ENCODE data around the gene SRRM5. TPM values are rescaled to one million over a fixed set of nuclear protein-coding genes. Genes with fewer than 3 reads are reported as not detected.
A peak's percentile ranks its signal among the peaks of the same experiment; 100 is the strongest.
"Not testable (repeated sequence)": the region's sequence is repeated elsewhere in the genome, so short reads cannot be mapped to it uniquely, and the experiment has no call there.

Gene SRRM5
- total RNA-seq, 2 experiments from 2014 or later, result 0.37 to 0.79 TPM

DNA sequence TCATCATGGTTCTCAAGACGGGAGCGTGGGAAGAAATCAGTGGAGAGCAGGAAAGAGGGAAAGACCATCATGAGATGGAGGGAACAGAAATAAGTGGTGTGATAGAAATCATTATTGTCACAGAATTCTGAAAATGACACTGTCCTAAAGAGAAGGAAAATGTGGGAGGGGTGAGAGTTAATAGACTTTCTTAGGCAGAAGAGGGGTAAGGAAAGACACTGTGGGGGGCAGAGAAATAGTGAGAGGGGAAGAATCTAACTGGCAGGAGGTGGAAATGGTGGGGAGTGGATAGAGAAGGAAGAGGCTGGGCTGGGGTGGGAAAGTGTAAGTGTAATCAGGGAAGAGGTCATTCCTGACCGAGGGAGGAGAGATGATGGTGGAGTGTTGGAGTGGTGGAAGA, 33.1 kb upstream of the SRRM5 start:
- Mint-ChIP-seq H3K27ac (peak overlapping the region; percentile 59), H3K36me3 (peaks cover 3% of the 10 kb centered on the region)

GRCh38 chr19:43581467-43581866, 30.4 kb upstream of the SRRM5 start:
- Mint-ChIP-seq H3K27me3 (no peaks in the 10 kb centered on the region), H3K36me3 (peaks cover 15% of the 10 kb centered on the region), H3K27ac (peak overlapping the region; percentile 89), H3K9me3 (ENCODE audit: low read depth) (no peaks in the 10 kb centered on the region), H3K4me1 (peaks cover 58% of the 10 kb centered on the region), H3K4me3 (peak overlapping the region; percentile 82)
- CTCF ChIA-PET, result interaction anchor here (1.5 to 7.9 kb wide), 4 partner anchors 13 to 45 kb away, joined by 3 to 53 read pairs (median 15); partner anchors contain the start of gene IRGQ
- ATAC-seq (no peak), DNase-seq (no peak)

More for the DNA sequence above, 33.1 kb upstream of the SRRM5 start:
- peak overlapping the region; percentile 82 for H3K4me3 Mint-ChIP-seq
- H3K9me3 Mint-ChIP-seq (ENCODE audit: low read depth), result no peaks in the 10 kb centered on the region
- peaks cover 66% of the 10 kb centered on the region for H3K4me1 Mint-ChIP-seq
- CTCF ChIA-PET, result interaction anchor here (1.4 to 7.9 kb wide), 3 partner anchors 16 to 24 kb away, joined by 9 to 53 read pairs (median 10); partner anchors contain the start of gene IRGQ
- DNase-seq (no peak), ATAC-seq (no peak)
- no peaks in the 10 kb centered on the region for H3K27me3 Mint-ChIP-seq

DNA sequence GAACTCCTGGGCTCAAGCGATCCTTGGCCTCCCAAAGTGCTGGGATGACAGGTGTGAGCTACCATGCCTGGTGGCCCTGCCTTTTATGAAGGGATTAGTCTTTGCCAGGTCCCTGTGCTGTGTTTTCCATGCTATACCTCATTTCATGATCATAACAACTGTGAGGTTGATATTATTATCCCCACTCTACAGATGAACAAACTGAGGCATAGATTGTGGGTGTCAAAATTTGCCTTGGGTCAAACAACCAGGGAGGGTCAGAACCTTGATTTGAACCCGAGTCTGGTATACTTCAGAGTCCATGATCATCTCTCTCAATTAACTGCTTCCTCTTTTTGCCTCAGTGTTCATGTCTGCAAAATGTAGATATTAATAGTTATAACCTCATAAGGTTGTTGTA, 29.4 kb upstream of the SRRM5 start:
- H3K27me3 Mint-ChIP-seq, result no peaks in the 10 kb centered on the region
- H3K27ac Mint-ChIP-seq, result peak overlapping the region; percentile 89
- CTCF ChIA-PET, result interaction anchor here (1.0 to 7.9 kb wide), 3 partner anchors 9 to 28 kb away, joined by 4 to 53 read pairs (median 20); partner anchors contain the start of gene IRGQ
- H3K4me1 Mint-ChIP-seq, result peaks cover 51% of the 10 kb centered on the region
- no peak overlapping the region for H3K4me3 Mint-ChIP-seq
- H3K36me3 Mint-ChIP-seq, result peaks cover 17% of the 10 kb centered on the region
- no peaks in the 10 kb centered on the region for H3K9me3 Mint-ChIP-seq (ENCODE audit: low read depth)
- ATAC-seq (no peak), DNase-seq (no peak)

DNA sequence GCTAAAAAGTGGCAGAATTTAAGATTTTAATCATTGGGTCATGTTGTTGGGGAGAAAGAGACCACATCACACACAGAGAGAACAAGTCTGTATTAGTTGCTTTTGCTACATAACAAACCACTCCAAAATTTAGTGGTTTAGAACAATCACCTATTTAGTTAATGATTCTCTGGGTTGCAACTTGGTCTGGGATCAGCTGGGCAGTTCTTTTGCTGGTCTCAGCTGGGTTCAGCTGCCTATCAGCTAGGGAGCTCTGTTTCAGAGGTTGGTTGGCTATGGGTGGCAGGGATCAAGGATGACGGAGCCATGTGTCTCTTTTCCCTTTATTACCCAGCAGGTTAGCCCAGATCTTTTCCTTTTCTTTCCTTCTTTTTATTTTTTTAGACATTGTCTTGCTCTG, 27.4 kb upstream of the SRRM5 start:
- H3K4me1 Mint-ChIP-seq, result peaks cover 45% of the 10 kb centered on the region
- H3K27me3 Mint-ChIP-seq, result no peaks in the 10 kb centered on the region
- ATAC-seq, result no peak
- CTCF ChIA-PET, result interaction anchor here (0.8 to 7.9 kb wide), 7 partner anchors 10 to 138 kb away, joined by 3 to 53 read pairs (median 4); partner anchors contain the start of gene IRGQ
- DNase-seq, result no peak
- H3K27ac Mint-ChIP-seq, result peak overlapping the region; percentile 83
- H3K9me3 Mint-ChIP-seq (ENCODE audit: low read depth), result no peaks in the 10 kb centered on the region
- H3K4me3 Mint-ChIP-seq, result no peak overlapping the region
- H3K36me3 Mint-ChIP-seq, result peaks cover 18% of the 10 kb centered on the region

DNA sequence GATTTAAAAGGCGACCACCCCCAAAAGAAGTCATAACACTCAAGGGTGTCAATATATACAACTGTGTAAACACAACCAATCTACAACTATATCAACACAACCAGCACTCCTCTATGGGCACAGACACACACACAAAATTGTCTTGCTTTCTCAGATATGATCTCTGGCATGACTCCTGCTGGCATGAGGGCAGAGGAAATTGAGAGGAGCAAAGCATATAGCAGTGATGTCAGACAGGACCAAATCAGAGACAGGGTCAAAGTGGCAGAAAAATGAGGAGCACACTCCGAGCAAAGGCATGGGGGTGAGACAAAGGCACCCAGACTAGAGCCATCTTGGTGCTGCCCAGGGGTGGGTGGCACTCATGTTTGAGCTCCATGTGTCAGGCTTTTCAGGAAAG, 25.5 kb upstream of the SRRM5 start:
- CTCF ChIA-PET, result interaction anchor here (7.9 kb wide), 1 partner anchor 9 kb away, joined by 53 read pairs; the partner anchor contains the start of gene IRGQ
- ATAC-seq, result no peak
- H3K4me3 Mint-ChIP-seq, result no peak overlapping the region

GRCh38 chr19:43587029-43587428, 24.9 kb upstream of the SRRM5 start:
- peaks cover 34% of the 10 kb centered on the region for H3K4me1 Mint-ChIP-seq
- DNase-seq; ATAC-seq; CTCF ChIA-PET; H3K27me3 Mint-ChIP-seq; H3K9me3 Mint-ChIP-seq (ENCODE audit: low read depth); H3K4me3 Mint-ChIP-seq; H3K27ac Mint-ChIP-seq: not testable (repeated sequence)
- H3K36me3 Mint-ChIP-seq, result peaks cover 21% of the 10 kb centered on the region

More for the DNA sequence above, 25.5 kb upstream of the SRRM5 start:
- no peak for DNase-seq
- Mint-ChIP-seq H3K4me1 (peaks cover 40% of the 10 kb centered on the region), H3K27ac (no peak overlapping the region), H3K27me3 (no peaks in the 10 kb centered on the region), H3K9me3 (ENCODE audit: low read depth) (no peaks in the 10 kb centered on the region), H3K36me3 (peaks cover 21% of the 10 kb centered on the region)

- CTCF ChIA-PET, result interaction anchor here (0.7 to 2.7 kb wide), 3 partner anchors 30 to 142 kb away, joined by 3 to 14 read pairs (median 11); no protein-coding TSS in a partner anchor
- peaks cover 25% of the 10 kb centered on the region for H3K4me1 Mint-ChIP-seq
- no peak for ATAC-seq
- H3K4me3 Mint-ChIP-seq, result no peak overlapping the region
- peaks cover 24% of the 10 kb centered on the region for H3K36me3 Mint-ChIP-seq
- no peak for DNase-seq
- H3K9me3 Mint-ChIP-seq (ENCODE audit: low read depth), result no peaks in the 10 kb centered on the region
- peak overlapping the region; percentile 72 for H3K27ac Mint-ChIP-seq
- H3K27me3 Mint-ChIP-seq, result no peaks in the 10 kb centered on the region
These were observed 22.6 kb upstream of the SRRM5 start for GRCh38 chr19:43589277-43589676.

DNA sequence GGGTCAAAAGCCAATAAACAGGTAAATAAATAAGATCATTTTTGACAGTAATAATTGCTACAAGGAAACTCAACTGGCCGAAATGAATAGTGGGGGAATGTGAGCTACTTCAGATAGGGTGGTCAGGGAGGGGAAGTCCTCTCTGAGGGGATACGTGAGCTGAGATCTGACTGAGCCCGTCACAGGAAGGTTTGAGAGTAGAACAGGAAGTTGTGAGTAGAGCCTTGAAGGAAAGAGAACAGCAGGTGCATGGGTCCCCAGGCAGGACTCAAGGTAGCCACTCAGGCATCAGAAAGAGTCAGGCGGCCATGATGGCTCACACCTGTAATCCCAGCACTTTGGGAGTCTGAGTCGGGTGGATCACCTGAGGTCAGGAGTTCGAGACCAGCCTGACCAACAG, 22.2 kb upstream of the SRRM5 start:
- ATAC-seq (no peak), DNase-seq (no peak)
- Mint-ChIP-seq H3K4me3 (no peak overlapping the region), H3K36me3 (peaks cover 21% of the 10 kb centered on the region), H3K27ac (peak overlapping the region; percentile 72), H3K27me3 (no peaks in the 10 kb centered on the region), H3K9me3 (ENCODE audit: low read depth) (no peaks in the 10 kb centered on the region), H3K4me1 (peaks cover 26% of the 10 kb centered on the region)
- CTCF ChIA-PET, result interaction anchor here (0.7 to 2.7 kb wide), 3 partner anchors 31 to 143 kb away, joined by 3 to 14 read pairs (median 11); no protein-coding TSS in a partner anchor

DNA sequence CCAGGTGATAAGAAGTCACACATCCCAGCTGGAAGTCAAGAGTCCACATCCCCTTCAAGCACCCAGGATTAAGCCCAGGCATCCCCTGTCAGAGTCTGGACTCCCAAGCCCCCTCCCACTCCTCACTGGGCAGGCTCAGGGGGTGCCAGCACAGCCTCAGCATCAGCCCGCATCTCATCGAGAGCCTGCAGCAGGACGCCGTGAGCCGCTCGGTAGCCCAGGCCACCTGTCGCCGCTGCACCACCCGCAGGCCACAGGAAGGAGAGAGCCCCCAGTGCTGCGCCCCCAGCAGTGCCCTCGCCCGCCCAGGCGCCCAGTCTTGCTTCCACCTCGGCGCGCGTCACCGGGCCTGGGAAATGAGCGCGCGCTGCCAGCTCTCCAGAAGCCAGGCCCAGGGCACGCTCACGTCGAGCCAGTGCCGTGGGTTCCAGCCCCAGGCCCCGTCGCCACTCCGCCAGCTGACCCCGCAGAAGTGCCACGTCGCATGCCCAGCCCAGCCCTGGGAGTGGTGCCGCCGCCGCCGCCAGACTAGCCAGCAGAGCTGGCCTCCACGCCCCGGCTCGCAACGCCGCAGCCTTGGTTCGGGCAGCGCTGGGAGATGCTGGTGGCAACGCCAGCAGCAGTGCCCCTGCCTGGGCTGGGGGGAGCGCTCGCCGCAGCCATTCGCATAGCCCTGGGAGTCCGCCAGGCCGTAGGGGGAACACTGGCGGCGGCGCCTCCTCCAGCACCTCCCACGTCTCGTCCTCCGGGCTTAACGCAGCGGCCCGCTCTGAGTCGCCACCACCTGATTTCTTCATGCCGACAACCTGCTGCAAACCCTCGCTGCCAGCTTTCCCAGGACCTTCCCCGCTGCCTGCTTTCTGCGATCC, 19.8 kb upstream of the SRRM5 start:
- Mint-ChIP-seq H3K36me3 (peaks cover 11% of the 10 kb centered on the region), H3K4me3 (no peak overlapping the region), H3K27me3 (no peaks in the 10 kb centered on the region), H3K4me1 (peaks cover 26% of the 10 kb centered on the region), H3K27ac (no peak overlapping the region), H3K9me3 (ENCODE audit: low read depth) (no peaks in the 10 kb centered on the region)
- no peak for DNase-seq
- CTCF ChIA-PET, result interaction anchor here (0.9 to 6.4 kb wide), 2 partner anchors 10 to 36 kb away, joined by 4 to 173 read pairs; no protein-coding TSS in a partner anchor
- ATAC-seq, result no peak

DNA sequence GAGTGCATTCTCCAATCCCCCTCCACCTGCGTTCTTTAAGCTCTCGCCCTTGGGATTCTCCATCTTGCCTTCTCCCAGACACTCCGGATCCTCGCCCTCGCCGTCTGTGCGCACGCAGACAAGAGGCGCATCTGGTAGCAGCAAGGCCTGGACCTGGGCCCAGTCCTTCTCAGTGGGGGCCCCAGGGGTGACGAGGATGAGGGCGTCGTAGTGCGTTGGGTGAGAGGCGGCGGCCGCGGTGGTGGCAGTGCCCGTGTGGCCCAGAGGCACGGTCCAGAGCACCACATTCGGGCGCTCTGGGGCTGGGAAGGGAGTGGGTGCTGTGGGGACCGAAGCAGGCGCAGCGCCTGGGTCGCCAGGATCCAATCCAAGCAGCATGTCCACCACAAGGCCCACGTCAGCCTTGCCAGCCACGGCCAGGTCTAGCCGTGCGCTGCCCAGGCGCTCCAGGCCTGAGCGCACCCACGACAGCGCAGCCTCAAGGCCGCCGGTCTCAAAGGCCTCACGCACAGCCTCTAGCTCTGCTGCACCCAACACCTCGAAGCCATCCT, 19.0 kb upstream of the SRRM5 start:
- Mint-ChIP-seq H3K4me1 (peaks cover 33% of the 10 kb centered on the region), H3K4me3 (no peak overlapping the region), H3K27me3 (no peaks in the 10 kb centered on the region), H3K27ac (no peak overlapping the region), H3K9me3 (ENCODE audit: low read depth) (no peaks in the 10 kb centered on the region), H3K36me3 (peaks cover 11% of the 10 kb centered on the region)
- no peak for DNase-seq
- CTCF ChIA-PET, result interaction anchor here (2.9 to 6.4 kb wide), 5 partner anchors 18 to 75 kb away, joined by 9 to 173 read pairs (median 23); partner anchors contain the start of genes PINLYP and XRCC1
- no peak for ATAC-seq

- Mint-ChIP-seq H3K4me3 (peak overlapping the region; percentile 39), H3K4me1 (peaks cover 37% of the 10 kb centered on the region), H3K9me3 (ENCODE audit: low read depth) (no peaks in the 10 kb centered on the region), H3K36me3 (peaks cover 9% of the 10 kb centered on the region), H3K27me3 (no peaks in the 10 kb centered on the region), H3K27ac (peak overlapping the region; percentile 63)
- DNase-seq, result no peak
- CTCF ChIA-PET, result interaction anchor here (0.7 to 6.4 kb wide), 34 partner anchors 12 to 216 kb away, joined by 3 to 173 read pairs (median 5); partner anchors contain the start of genes ETHE1, PHLDB3, PINLYP and XRCC1
- ATAC-seq, result no peak
These were observed 17.7 kb upstream of the SRRM5 start for GRCh38 chr19:43594081-43594697.

GRCh38 chr19:43594710-43595604, 16.9 kb upstream of the SRRM5 start:
- peak overlapping the region; percentile 90 for H3K27ac Mint-ChIP-seq
- H3K36me3 Mint-ChIP-seq, result peaks cover 6% of the 10 kb centered on the region
- no peaks in the 10 kb centered on the region for H3K27me3 Mint-ChIP-seq
- H3K9me3 Mint-ChIP-seq (ENCODE audit: low read depth), result no peaks in the 10 kb centered on the region
- peak; percentile 83 for DNase-seq
- peak; percentile 52 for ATAC-seq
- peak overlapping the region; percentile 94 for H3K4me3 Mint-ChIP-seq
- peaks cover 33% of the 10 kb centered on the region for H3K4me1 Mint-ChIP-seq
- CTCF ChIA-PET, result interaction anchor here (0.8 to 6.4 kb wide), 34 partner anchors 12 to 215 kb away, joined by 3 to 173 read pairs (median 5); partner anchors contain the start of genes ETHE1, PHLDB3, PINLYP and XRCC1
